Upper lobe of right lung (tissue), 1 donor: ENCODE results near the gene KLHL1. TPM values are rescaled to one million over a fixed set of nuclear protein-coding genes. Genes with fewer than 3 reads are reported as not detected.

ENCODE experiments used
- ATAC-seq: fragments of 200-7000 bp; cut with Tn5 transposase; one replicate; pipeline ENCODE4 v1.9.1; 2020; ENCODE audit warnings: mild to moderate bottlenecking, moderate library complexity
- DNase-seq: peaks from one replicate; pipeline ENCODE4 v3.0.0-alpha.2; 2020
- H3K27ac ChIP-seq: fragments of 200-600 bp; one replicate; pipeline ENCODE4 v1.8.0; 2022
- H3K27me3 ChIP-seq: fragments of 200-600 bp; one replicate; pipeline ENCODE4 v1.8.0; 2022; ENCODE audit warnings: mild to moderate bottlenecking
- H3K36me3 ChIP-seq: fragments of 200-600 bp; one replicate; pipeline ENCODE4 v1.8.0; 2022
- H3K4me1 ChIP-seq: fragments of 200-600 bp; one replicate; pipeline ENCODE4 v1.8.0; 2022
- H3K4me3 ChIP-seq: fragments of 200-600 bp; one replicate; pipeline ENCODE4 v1.8.0; 2022; ENCODE audit warnings: mild to moderate bottlenecking
- H3K9me3 ChIP-seq: fragments of 200-600 bp; one replicate; pipeline ENCODE4 v1.8.0; 2022
- intact Hi-C: fragments of 100-400 bp; cut with DNase I; formaldehyde crosslinking; loops from one replicate; pipeline ENCODE4 v1.11.0; 2022
- total RNA-seq: library from RNA; stranded (reverse); fragmentation: NEBNext Ultra II Directional; extraction: Animal tissue kit (Norgen Biotek cat#: 25700); gene quantifications from one replicate; pipeline ENCODE4 v1.2.1, GENCODE V29; 2021
- TF ChIP-seq, protein P1 (sequence below): fragments of 200-600 bp; IDR thresholded peaks from one replicate; pipeline ENCODE4 v1.8.0; 2022; ENCODE audit warnings: antibody characterized with exemption
- donor health status: DM: no; HTN: yes; CAD: no; lungs with severe emphysema.

The KLHL1 gene
- total RNA-seq, 1 donor from 2014 or later, result not detected

DNA sequence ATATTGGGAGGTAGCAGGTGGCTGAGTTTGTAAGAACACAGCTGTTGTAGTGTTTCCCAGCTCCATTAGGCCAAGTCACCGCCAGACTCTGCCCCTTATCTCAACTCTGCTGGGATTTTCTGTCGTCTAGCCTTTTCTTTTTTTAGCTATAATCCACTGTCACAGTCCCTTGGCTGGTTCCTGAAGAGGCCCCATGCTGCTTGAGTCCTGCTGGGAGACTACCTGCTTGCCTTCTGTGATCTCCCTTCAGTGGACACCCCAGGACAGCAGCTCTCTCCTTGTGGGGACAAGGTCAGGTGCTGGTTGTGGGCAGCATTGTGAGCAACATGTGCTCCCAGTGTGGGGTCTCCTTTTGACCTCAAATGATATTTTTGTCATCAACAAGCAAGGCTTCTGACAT, 195.6 kb downstream of the KLHL1 start:
- no peaks in the 10 kb centered on the region for H3K36me3 ChIP-seq
- intact Hi-C loops, result no loop called here
- no peak overlapping the region for H3K4me3 ChIP-seq
- DNase-seq (no peak), ATAC-seq (no peak)
- no peak overlapping the region for H3K27ac ChIP-seq
- TF ChIP-seq, protein P1, sequence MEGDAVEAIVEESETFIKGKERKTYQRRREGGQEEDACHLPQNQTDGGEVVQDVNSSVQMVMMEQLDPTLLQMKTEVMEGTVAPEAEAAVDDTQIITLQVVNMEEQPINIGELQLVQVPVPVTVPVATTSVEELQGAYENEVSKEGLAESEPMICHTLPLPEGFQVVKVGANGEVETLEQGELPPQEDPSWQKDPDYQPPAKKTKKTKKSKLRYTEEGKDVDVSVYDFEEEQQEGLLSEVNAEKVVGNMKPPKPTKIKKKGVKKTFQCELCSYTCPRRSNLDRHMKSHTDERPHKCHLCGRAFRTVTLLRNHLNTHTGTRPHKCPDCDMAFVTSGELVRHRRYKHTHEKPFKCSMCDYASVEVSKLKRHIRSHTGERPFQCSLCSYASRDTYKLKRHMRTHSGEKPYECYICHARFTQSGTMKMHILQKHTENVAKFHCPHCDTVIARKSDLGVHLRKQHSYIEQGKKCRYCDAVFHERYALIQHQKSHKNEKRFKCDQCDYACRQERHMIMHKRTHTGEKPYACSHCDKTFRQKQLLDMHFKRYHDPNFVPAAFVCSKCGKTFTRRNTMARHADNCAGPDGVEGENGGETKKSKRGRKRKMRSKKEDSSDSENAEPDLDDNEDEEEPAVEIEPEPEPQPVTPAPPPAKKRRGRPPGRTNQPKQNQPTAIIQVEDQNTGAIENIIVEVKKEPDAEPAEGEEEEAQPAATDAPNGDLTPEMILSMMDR, result no peak
- no peaks in the 10 kb centered on the region for H3K9me3 ChIP-seq
- no peaks in the 10 kb centered on the region for H3K4me1 ChIP-seq
- no peaks in the 10 kb centered on the region for H3K27me3 ChIP-seq

DNA sequence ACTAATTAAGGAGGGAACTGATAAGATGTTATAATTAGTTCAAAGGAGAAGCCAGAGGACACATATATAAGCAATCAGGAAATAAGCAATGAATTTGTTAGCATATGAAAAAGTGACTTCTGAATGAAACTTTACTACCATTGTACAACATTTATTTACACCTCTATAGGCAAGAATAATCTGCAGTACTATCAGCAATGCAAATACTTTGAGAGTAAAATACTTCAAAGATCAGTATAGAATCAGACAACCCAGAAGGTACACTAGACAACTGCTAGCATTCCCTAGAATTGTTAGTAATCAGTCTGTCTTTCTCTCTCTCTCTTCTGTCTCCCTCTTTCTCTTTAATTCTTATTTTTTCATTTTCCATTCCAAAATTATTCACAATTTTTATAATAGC, 197.5 kb downstream of the KLHL1 start:
- H3K9me3 ChIP-seq, result no peaks in the 10 kb centered on the region
- no peak overlapping the region for H3K27ac ChIP-seq
- intact Hi-C loops, result no loop called here
- H3K4me3 ChIP-seq, result no peak overlapping the region
- TF ChIP-seq, protein P1, result no peak
- no peak for ATAC-seq
- no peaks in the 10 kb centered on the region for H3K27me3 ChIP-seq
- no peak for DNase-seq
- no peaks in the 10 kb centered on the region for H3K36me3 ChIP-seq
- H3K4me1 ChIP-seq, result no peaks in the 10 kb centered on the region

DNA sequence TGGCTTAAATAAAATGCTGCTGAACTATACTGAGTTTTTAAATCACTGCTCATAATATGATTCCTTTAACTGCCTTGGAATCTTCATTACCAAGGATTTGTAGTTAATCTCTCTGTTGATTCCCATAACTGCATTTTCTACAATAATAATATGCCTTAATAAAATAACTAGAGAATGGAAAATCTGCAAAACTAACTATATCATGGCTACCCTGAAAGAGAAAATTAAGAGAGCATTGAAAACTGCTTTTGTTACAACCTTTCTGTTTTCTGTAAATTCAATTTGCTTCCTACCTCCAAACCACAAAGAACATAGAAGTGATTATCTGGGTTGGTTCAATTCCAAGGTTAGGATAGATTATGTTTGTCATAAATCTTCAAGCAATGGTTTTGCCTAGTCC, 203.5 kb downstream of the KLHL1 start:
- TF ChIP-seq, protein P1, result no peak
- ATAC-seq (no peak), DNase-seq (no peak)
- H3K4me1 ChIP-seq, result no peaks in the 10 kb centered on the region
- no peak overlapping the region for H3K4me3 ChIP-seq
- intact Hi-C loops, result no loop called here
- no peaks in the 10 kb centered on the region for H3K36me3 ChIP-seq
- H3K9me3 ChIP-seq, result no peaks in the 10 kb centered on the region
- no peak overlapping the region for H3K27ac ChIP-seq
- H3K27me3 ChIP-seq, result no peaks in the 10 kb centered on the region

DNA sequence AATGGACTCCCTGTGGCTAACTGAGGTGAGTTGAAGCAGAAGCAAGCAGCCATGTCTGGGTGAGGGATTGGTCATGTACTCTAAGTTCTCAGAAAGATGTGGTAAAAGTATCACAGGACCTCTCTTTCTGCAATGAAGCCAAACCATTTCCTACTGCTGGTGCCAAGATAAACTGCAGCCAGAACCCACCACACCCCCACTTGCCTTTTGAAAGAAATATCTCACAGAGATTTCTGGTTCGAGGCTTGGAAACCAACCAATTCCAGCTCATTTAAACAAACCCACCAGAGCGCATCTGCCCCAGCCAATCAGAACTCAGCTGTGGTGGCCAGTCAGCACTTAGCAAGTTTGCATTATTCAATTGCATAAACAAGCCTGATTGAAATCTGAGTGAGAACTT, 205.2 kb downstream of the KLHL1 start:
- Histone ChIP-seq H3K4me1 (no peaks in the 10 kb centered on the region), H3K27ac (no peak overlapping the region), H3K4me3 (no peak overlapping the region), H3K9me3 (no peaks in the 10 kb centered on the region), H3K27me3 (no peaks in the 10 kb centered on the region), H3K36me3 (no peaks in the 10 kb centered on the region)
- TF ChIP-seq, protein P1, result no peak
- intact Hi-C loops, result no loop called here
- DNase-seq, result no peak
- no peak for ATAC-seq

DNA sequence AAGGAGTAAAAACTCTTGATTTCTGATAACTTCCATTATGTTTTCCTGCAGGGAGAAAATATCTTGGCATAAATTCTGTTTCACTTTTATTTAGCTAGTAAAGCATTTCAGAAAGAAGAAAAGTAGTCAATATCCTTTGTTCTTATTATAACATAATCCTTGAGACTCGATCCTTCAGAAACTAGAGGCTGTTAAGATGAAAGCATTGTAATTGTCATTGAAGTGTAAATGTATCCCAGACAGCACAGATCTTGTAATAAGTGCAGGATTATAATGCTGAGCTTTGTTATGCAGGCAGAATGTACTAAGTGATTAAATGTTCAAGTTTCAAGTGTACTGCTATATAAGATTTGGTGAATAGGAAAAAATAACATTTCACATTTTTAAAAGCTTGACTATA, 225.8 kb downstream of the KLHL1 start:
- TF ChIP-seq, protein P1, result no peak
- H3K4me3 ChIP-seq, result no peak overlapping the region
- no peaks in the 10 kb centered on the region for H3K36me3 ChIP-seq
- no peak overlapping the region for H3K27ac ChIP-seq
- H3K9me3 ChIP-seq, result no peaks in the 10 kb centered on the region
- H3K4me1 ChIP-seq, result no peaks in the 10 kb centered on the region
- ATAC-seq (no peak), DNase-seq (no peak)
- no peaks in the 10 kb centered on the region for H3K27me3 ChIP-seq
- intact Hi-C loops, result no loop called here

DNA sequence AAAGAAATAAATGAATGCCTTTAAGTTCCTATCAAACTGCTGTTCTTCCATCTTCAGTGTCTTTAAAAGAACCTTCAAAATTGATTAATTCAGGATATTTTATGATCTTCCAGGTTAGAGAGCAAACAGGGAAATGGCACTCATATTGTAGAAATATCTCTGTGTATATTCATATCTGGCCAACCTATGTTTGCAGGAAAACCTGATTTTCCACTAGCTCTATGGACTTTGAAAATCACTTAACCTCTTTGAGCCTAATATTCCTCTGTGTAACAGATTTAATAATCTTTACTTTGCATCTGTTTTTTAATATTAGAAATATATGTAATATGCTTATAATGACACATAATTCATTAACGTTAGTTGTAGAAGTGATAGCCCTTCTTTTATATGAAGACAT, 228.3 kb downstream of the KLHL1 start:
- no peak for ATAC-seq

More for the DNA sequence above, 228.3 kb downstream of the KLHL1 start:
- H3K36me3 ChIP-seq, result no peaks in the 10 kb centered on the region
- no peak overlapping the region for H3K4me3 ChIP-seq
- no peak overlapping the region for H3K27ac ChIP-seq
- no peaks in the 10 kb centered on the region for H3K4me1 ChIP-seq
- no peak for DNase-seq
- intact Hi-C loops, result no loop called here
- no peaks in the 10 kb centered on the region for H3K9me3 ChIP-seq
- no peaks in the 10 kb centered on the region for H3K27me3 ChIP-seq
- TF ChIP-seq, protein P1, result no peak
